Dermis microvascular lymphatic vessel endothelial cell (primary cell): ENCODE data around the gene DLEU7. TPM values are rescaled to one million over a fixed set of nuclear protein-coding genes. Genes with fewer than 3 reads are reported as not detected.

ENCODE experiments used
- DNase-seq, 2 donors: peaks; one replicate each; pipeline versions ENCODE4 v3.0.0 to v3.0.0-alpha.2; 2010; ENCODE audit warnings: low read depth in 2 of 2
- total RNA-seq: library from RNA; depleted of rRNA; stranded (reverse); fragments of >200 nt; gene quantifications from 2 replicates; pipeline ENCODE4 v1.2.1, GENCODE V29; 2014

Gene DLEU7
- total RNA-seq, 1 donor from 2014 or later: not detected

DNA sequence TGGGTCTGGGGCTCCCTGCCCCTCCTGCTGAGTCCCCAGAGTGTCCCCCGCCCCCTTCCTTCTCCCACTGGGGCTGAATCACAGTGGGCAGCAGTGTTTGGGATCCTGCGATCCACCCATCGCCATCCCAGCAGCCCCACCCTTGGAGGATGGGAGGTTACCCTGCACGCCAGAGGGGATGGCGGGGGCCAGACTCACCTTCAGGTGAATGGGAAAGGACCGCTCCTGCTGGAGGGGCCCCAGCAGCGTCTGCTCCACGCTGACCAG is 569 bp downstream of the DLEU7 start:
- DNase-seq: no peak

GRCh38 chr13:50842251-50842989 is 1.1 kb downstream of the DLEU7 start:
- DNase-seq: no peak

GRCh38 chr13:50841786-50842185 is 1.7 kb downstream of the DLEU7 start:
- DNase-seq: no peak

- no peak for DNase-seq
These were observed 3.2 kb downstream of the DLEU7 start for GRCh38 chr13:50840284-50840683.

- DNase-seq: no peak
These were observed 3.7 kb downstream of the DLEU7 start for GRCh38 chr13:50839828-50840227.

GRCh38 chr13:50838701-50839100 is 4.8 kb downstream of the DLEU7 start:
- no peak for DNase-seq

DNA sequence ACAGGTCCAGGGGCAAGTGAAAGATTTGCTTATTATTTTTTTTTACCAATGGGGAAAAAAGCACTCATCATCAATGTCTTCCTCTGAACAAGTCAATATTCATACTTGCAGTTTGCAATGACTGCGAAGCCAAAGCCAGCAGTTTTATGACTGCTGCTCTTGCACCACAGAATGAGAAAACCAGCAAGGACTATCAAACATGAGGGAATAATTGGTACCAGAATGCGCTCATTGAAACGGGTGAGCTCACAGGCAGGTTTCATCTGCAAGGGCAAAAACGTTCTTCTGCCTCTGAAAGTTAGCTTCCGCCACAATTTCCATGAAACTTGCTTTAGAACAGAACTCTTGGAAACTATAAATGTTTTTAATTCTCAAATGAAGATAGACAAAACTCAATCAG is 5.5 kb downstream of the DLEU7 start:
- no peak for DNase-seq

GRCh38 chr13:50831512-50831911 is 12.0 kb downstream of the DLEU7 start:
- DNase-seq: no peak

- no peak for DNase-seq
These were observed 13.6 kb downstream of the DLEU7 start for GRCh38 chr13:50829896-50830295.

DNA sequence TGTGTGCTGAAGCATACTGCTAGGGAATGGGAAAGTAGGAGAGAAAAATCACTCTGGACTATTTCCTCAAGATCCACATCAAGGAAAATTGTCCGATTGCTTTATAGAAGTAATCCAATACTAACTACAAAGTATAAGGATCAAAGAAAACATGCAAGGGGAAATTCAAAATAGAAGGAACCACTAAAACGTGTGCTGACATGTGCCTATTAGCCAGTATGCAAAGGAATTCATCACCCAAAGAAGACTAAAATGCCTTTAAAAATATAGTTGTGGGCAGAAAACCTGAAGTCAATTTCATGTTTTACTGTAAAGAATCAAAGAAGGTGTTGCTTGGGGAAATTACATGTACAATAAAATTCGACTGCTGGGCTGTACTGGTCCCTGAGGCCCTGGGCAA is 14.3 kb downstream of the DLEU7 start:
- DNase-seq: no peak

DNA sequence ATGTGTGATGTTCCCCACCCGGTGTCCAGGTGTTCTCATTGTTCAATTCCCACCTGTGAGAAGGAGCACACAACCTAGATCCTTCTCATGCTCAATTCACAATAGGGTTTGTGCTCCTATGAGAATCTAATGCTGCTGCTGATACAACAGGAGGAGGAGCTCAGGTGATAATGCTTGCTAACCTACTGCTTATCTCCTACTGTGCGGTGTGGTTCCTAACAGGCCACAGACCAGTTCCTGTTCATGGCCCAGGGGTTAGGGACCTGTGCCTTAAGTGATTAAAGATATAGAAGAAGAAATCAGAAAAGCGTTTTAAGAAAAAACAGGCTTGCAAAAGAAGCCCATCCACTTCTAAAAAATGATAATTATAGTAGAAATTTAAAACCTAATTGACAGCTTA is 17.5 kb downstream of the DLEU7 start:
- DNase-seq: no peak

DNA sequence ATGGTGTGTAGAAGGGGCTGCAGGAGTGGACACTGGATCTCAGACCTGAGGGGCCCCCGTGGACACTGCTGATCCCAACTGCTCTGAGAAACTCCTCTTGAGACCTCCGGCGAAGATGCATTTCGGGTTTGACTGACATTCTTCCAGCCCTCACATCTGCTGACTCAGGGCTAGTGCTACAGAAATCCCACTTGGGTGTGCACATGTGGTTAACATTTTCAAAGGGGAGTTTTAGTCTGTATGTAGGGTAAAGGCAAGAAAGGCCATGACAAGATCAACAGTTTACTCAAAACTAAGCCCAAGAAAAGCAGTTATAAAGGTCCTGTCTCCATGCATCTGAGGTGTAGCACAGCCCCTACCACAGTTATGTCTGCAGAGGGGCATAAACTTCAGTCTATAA is 31.2 kb downstream of the DLEU7 start:
- no peak for DNase-seq

GRCh38 chr13:50810998-50811397 is 32.5 kb downstream of the DLEU7 start:
- DNase-seq: no peak

- DNase-seq: no peak
These were observed 33.0 kb downstream of the DLEU7 start for GRCh38 chr13:50810468-50810867.

GRCh38 chr13:50809133-50810090 is 34.1 kb downstream of the DLEU7 start:
- no peak for DNase-seq

DNA sequence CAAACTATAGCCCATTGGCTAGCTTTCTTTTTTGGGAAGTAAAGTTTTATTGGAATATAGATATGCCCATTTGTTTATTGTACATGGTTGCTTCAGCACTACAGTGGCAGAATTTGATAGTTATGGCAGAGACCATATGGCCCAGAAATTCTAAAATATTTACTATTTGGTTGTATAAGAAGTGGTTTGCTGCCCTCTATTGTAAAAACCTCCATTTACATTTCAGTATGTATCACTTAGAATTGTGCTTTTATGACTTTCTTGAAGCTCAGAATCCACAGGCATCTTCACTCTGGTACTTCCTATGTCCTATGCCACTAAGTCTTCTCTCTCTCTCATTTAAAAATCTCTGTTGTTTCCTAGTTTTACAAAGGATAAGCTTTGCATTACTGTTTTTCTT is 37.7 kb downstream of the DLEU7 start:
- peak in 1 of 2 donors; percentile 43 for DNase-seq

DNA sequence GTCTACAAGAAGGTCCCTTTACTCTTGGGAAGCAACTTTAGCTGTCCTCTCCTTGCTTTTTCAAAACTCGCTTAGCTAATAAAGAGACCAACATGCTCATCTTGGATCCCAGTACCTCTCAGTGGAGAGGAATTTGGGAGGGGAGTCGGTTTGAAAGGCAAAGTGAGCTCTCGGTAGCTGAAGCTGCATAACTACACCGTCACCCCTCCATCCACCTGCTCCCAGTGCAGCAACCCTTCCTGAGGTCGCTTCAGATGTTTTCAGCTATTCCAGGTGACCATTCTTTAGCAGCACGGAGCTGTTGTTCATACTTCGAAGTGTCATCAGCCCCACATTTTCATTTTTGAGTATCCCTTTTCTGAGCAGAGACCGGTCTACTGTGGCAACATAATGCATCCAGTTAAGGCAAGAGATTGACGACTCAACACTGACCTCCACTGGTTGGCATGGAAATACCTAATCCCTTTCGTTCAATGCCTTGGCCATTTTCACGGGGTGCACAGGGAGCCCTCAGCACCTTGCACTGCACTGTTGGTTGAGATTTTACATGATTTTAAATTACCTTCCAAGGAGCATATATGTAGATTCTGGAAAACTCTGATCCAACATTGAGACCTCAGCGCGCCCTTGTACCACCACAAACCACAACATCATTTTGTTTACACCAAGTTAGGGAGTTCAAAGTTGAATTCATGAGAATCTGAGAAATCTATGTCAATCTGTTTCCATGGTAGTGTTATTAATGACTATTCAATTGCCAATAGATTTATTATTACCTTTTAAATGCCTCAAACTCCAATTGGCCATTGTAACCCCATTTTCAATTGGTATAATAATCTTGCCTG is 42.2 kb downstream of the DLEU7 start:
- DNase-seq: peak; percentile 71 to 80

- peak in 1 of 2 donors; percentile 10 for DNase-seq
These were observed 43.3 kb downstream of the DLEU7 start for GRCh38 chr13:50800091-50800739.

DNA sequence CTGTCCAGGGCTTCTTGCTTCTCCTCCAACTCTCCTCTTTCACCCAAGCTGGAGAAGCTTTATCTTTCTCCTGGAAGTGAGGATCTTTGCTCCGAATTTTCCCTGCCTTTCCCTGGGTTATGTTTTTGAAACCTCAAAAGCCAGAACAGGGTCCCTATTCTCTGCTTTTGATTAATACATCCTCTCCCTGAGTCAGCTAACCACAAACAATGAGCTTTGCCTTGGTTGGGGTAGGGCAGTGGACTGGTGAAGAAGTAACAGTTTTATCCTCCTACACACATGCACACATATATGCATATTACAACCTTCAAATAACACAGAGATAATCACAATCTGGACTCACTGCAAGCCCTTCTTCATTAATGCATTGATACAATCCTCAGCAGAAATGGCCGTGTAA is 44.6 kb downstream of the DLEU7 start:
- no peak for DNase-seq

DNA sequence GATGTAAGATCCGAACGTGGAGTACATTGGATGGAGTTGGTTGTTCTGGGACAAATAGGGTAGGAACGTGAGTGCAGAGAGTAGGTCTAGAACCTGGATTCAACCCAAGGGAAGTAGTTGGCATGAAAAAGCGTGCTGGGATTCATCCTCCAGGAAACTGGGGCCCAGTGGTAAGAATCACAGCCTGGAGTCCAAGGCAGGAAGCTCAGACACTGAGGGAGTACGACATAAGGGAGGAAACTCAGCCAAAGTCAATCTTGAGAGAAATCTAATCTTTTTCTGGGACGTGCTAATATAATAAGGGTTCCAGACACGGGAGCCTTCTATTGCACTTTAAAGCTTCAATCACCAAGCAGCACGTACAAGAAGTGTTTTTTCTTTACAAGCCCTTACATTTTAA is 46.4 kb downstream of the DLEU7 start:
- DNase-seq: peak in 1 of 2 donors; percentile 53

DNA sequence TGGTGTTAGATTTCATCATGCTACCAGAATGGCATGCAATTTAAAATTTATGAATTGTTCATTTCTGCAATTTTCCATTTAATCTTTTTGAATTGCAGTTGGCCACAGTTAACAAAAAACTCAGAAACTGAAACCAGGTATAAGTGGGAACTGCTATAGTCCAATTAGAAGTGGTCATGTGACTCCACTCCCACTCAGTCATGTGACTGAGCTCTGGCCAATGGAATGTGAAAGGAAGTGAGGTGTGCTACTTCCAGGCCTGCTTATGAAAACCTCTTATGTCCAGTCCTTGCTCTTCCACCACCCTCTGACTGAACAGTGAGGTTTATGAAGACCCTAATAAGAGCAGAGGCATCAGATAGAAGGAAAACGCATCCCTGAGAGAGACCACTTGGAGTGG is 47.0 kb downstream of the DLEU7 start:
- DNase-seq: no peak

- no peak for DNase-seq
These were observed 49.3 kb downstream of the DLEU7 start for GRCh38 chr13:50794226-50794625.
